ENCODE data around the gene FGD4.
"Not testable (repeated sequence)": the region's sequence is repeated elsewhere in the genome, so short reads cannot be mapped to it uniquely, and the experiment has no call there.

FGD4 gene

GRCh38 chr12:32499048-32499447 lies 99.7 kb downstream of the FGD4 start:
- peak; percentile 71 for DNase-seq

- peak; percentile 100 for DNase-seq
Measured at GRCh38 chr12:32501835-32502333, 102.5 kb downstream of the FGD4 start.

DNA sequence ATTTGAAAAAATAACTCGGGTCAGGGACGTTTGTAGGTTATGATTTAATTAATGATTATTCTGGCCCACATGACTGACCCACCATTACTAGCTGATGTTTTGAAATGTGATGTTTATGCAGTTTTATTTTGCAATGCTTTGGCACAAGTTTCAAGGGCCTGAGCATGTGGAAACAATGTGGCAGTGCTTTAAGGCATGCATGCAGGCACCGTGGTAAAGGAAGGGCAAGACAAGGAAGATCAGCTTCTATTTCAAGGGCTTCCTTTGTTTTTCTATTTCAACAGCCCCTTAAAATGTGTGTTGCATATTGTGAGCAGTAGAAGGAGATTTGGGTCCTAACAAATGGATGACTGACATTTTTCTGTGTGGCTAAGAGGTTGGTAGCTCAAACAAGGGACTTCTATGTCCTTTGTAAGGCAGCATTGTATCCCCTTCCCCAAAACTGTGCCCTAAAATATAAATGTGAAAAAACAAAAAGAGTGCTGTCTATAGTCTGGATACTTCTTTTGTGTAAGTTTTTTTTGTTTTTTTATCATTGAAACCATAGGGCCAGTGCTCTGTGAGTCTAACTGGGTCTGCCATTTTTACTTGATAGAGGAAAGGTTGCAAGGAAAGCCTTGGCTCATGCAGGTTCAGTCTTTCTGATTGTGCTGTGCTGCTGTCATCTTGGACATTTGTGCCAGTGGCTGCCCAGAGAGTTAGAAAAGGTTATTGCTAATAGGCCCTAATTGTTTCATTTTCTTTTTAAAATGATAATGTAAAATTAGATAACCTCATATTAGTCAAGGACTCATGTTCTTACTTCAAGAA lies 103.5 kb downstream of the FGD4 start:
- peak; percentile 71 for DNase-seq

DNA sequence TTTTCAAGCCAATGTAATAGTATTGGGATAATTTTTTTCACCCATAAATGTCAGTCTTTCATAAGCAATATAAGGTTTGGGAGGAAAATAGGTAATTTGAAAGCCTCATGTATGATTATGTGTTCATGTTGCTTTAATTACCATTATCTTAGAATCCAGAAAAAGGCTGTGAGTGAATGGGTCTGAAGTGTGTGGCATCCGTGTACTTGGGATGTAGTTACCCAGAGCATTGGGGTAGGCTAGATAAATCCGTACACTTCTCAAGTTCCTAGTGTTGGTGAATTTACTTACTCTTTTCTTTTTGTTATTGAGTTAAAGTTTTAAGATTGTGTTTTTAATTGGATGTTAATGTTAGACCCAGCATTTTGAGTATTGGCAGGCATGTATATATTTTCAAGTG lies 104.4 kb downstream of the FGD4 start:
- DNase-seq, result peak; percentile 20

DNA sequence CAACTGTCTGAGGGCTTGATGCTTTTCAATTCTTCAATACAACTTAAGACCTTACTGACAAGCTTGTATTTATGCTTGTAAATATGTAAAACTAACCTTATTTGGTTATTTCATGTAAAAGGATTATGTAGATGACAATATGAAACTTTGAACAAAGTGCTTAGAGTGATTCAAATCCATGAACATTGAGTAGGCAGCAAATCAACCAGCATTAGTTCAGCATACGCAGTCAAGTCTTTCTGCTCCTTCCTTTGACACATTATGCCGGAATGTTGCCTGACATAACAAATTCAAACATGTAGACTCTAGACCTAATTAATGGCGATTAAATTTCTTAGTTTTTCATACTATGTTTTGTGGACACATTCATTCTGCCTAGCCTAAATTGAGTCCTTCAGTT lies 105.2 kb downstream of the FGD4 start:
- no peak for DNase-seq

- DNase-seq, result no peak
Measured at GRCh38 chr12:32505067-32505945, 105.9 kb downstream of the FGD4 start.

- DNase-seq, result not testable (repeated sequence)
Measured at GRCh38 chr12:32507096-32507941, 108.0 kb downstream of the FGD4 start.

- peak; percentile 53 for DNase-seq
Measured at GRCh38 chr12:32507942-32508320, 108.6 kb downstream of the FGD4 start.

GRCh38 chr12:32508626-32509025 lies 109.3 kb downstream of the FGD4 start:
- no peak for DNase-seq

DNA sequence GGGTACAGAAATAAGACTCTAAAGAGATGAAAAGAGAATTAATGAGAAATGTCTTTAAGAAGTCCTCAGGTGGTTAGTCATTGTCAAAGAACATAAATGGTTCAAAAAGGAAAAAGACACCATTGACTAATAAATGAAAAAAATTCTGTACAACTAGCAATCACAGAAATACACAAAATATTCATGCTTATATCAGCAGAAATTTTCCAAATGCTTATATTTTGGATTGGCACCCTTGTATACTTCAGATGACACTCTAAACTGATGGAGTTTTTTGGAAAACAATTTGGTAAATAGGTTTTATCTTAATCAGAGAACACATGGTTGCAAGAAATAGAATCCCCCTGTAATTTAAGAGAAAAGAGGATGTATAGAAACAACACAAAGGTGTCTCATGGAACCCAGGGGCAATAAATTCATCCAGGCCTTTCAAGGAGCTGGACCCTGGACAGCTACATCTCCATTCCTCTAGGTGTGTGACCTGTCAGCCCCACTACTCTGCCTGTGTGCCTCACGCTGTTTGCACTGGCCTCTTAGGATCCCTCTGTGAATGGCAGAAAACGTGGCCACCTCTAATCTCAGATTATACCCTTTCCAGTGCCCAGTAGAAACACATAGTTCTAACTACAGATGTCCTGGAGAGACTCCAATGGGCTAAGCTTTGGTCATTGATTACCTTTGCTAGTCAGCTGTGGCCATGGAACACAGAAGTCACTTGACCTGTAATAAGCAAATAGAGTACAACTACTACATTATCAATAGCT lies 110.2 kb downstream of the FGD4 start:
- no peak for DNase-seq

- DNase-seq, result not testable (repeated sequence)
Measured at GRCh38 chr12:32511976-32512375, 112.6 kb downstream of the FGD4 start.

DNA sequence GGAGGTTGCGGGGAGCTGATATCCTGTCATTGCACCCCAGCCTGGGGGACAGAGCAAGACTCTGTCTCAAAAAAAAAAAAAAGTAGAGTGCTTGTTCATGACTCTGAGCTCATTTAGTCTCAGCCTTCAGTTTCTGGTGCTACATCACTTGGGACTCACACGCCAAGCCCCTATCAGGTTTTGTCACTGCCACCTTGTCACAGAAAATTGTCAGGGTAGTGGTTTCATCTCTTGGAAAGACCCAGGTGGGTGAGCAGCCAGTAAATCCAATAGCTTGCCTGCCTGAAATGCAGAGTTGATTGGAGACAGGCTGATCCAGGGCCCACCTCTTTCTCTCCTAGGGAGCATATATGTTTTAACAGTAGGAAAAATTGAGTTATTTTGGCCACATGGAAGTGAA lies 113.0 kb downstream of the FGD4 start:
- no peak for DNase-seq

DNA sequence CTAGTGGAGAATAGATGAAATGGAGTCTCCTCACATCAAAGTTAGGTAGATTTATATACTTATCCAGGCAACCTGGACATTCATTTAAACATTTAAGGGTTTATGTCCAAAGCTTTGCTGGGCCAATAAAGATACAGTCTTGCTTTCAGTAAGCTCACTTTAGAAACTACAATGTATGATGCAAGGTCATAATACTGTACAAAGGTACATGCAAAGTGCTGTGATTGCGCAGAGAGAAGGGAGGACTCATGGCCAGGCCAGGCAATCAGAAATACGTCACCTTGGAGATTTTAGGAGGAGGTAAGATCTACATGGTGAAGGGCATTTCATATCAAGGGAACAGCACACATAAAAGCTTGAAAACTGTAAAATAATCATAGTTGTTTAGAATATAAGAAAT lies 113.6 kb downstream of the FGD4 start:
- no peak for DNase-seq

GRCh38 chr12:32515137-32515873 lies 115.9 kb downstream of the FGD4 start:
- no peak for DNase-seq

GRCh38 chr12:32516230-32516629 lies 116.9 kb downstream of the FGD4 start:
- DNase-seq, result no peak

DNA sequence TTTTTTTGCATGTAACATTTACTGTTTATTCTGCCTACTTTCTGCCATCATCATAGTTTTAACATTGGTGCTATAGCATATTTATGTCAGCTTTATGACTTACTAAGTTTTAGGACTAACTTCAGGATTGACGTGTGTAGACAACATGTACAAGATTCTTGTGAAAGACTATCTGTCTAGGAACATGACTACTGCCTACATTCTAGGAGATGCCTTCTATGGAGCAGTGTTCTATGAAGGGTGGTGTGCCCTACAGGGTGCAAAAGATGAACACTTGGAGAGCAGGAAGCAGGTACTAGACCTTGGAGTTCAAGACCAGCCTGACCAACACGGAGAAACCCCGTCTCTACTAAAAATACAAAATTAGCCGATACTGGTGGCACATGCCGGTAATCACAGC lies 118.6 kb downstream of the FGD4 start:
- DNase-seq, result no peak

DNA sequence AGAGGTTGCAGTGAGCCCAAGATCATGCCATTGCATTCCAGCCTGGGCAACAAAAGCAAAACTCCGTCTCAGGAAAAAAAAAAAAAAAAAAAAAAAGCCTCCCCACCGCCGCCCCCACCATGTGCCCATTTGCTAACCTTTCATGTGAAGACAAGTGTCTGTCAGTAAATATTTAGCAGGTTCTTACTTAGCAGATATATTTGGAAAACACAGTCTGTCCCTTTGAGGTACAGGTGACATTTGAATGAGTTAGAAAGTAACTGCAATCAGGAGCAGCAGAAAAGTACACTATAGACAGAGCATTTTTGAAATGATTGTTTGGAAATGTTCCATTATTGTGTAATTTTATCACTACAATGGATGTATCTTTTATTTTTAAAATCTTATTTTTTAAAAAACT lies 119.7 kb downstream of the FGD4 start:
- DNase-seq, result no peak

DNA sequence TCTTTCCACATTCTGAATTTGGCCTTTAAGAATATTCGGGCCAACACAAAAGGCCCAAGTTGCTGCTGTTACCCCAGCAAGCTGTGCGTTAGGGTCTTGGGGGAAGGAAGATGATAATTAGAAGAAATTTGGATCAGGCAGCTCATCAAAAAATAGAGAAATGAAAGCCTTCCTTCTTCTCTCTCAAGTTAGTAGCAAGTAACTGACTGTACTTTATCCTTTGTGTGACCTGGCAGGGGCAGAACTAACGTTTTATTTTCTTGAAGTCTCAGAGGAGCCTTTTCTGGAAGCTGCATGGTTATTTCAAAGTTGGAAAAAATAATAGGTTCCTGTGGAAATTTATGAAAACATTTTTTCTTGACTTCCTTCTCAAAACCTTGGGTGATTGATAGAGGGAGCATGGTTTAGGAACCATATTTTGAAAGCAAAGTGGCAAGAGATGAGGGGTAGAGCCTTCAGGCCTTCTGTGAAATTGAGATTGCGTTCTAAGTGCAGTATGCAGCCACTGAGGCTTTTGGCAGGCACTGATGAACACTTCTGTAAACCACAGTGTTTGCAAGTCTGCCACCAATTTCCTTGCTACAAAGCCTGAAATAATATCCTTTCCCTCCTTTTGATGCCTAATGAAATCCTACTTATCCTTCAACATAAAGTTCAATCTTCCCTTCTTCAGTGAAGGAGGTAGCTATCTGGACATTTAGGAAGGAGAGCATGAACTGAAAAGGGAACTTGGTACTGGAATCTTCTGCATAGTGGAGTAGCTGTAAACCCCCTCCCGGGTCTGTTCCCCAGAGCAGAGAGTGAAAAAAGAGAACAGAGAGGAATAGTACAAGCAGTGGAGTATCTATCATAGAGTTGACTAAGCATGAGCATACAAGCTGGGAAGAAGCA lies 123.2 kb downstream of the FGD4 start:
- no peak for DNase-seq

DNA sequence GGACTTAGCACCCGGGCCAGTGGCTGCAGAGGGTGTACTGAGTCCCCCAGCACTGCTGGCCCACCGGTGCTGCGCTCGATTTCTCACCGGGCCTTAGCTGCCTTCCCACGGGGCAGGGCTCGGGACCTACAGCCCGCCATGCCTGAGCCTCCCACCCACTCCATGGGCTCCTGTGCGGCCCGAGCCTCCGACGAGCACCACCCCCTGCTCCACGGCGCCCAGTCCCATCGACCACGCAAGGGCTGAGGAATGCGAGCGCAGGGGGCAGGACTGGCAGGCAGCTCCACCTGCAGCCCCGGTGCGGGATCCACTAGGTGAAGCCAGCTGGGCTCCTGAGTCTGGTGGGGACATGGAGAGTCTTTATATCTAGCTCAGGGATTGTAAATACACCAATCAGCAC lies 126.4 kb downstream of the FGD4 start:
- DNase-seq, result not testable (repeated sequence)

DNA sequence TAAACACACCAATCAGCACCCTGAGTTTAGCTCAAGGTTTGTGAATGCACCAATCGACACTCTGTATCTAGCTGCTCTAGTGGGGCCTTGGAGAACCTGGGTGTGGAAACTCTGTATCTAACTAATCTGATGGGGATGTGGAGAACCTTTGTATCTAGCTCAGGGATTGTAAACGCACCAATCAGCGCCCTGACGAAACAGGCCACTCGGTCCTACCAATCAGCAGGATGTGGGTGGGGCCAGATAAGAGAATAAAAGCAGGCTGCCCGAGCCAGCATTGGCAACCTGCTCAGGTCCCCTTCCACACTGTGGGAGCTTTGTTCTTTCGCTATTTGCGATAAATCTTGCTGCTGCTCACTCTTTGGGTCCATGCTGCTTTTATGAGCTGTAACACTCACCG lies 127.0 kb downstream of the FGD4 start:
- DNase-seq, result not testable (repeated sequence)

Measured in NCI-H82 (cell line).